ENCODE results near the gene LIMS2. TPM values are rescaled to one million over a fixed set of nuclear protein-coding genes. Genes with fewer than 3 reads are reported as not detected.

Gene LIMS2
- polyA plus RNA-seq, 1 donor (not counting 4 experiments of a cell fraction or from before 2014, with no cell fraction given) = not detected

DNA sequence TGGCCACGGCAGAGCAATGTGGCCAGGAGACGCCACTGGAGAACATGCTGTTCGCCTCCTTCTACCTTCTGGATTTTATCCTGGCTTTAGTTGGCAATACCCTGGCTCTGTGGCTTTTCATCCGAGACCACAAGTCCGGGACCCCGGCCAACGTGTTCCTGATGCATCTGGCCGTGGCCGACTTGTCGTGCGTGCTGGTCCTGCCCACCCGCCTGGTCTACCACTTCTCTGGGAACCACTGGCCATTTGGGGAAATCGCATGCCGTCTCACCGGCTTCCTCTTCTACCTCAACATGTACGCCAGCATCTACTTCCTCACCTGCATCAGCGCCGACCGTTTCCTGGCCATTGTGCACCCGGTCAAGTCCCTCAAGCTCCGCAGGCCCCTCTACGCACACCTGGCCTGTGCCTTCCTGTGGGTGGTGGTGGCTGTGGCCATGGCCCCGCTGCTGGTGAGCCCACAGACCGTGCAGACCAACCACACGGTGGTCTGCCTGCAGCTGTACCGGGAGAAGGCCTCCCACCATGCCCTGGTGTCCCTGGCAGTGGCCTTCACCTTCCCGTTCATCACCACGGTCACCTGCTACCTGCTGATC, 24.4 kb downstream of the LIMS2 start:
- FAIRE-seq (no peak), DNase-seq (ENCODE audit: low read depth, low spot score) (no peak)
- Histone ChIP-seq H4K20me1 (ENCODE audit: control insufficient read depth, extremely low read depth, insufficient read depth, low read length) (no peaks in the 10 kb centered on the region), H2AFZ (ENCODE audit: control insufficient read depth, low read length) (no peak overlapping the region), H3K4me2 (ENCODE audit: control insufficient read depth, extremely low read depth, insufficient read depth, low read depth, low read length) (no peak overlapping the region), H3K36me3 (ENCODE audit: control insufficient read depth in 2 of 2, extremely low read depth in 1 of 2, insufficient read depth in 2 of 2, low read length in 2 of 2) (no peaks in the 10 kb centered on the region), H3K79me2 (ENCODE audit: control insufficient read depth, insufficient read depth, low read length) (no peaks in the 10 kb centered on the region), H3K4me1 (ENCODE audit: control insufficient read depth, extremely low read depth, insufficient read depth, low read length) (peaks cover 8% of the 10 kb centered on the region), H3K4me3 (ENCODE audit: control insufficient read depth in 2 of 3, extremely low read depth in 1 of 3, insufficient read depth in 2 of 3, low read depth in 1 of 3, low read length in 3 of 3) (no peak overlapping the region), H3K9ac (ENCODE audit: control insufficient read depth, extremely low read depth, insufficient read depth, low read length) (no peak overlapping the region), H3K27ac (ENCODE audit: control insufficient read depth, insufficient read depth, low read length) (no peak overlapping the region), H3K27me3 (ENCODE audit: control insufficient read depth, extremely low read depth, insufficient read depth, low read length) (no peaks in the 10 kb centered on the region), H3K9me1 (ENCODE audit: control insufficient read depth, extremely low read depth, insufficient read depth, low read length) (no peaks in the 10 kb centered on the region), H3K9me3 (ENCODE audit: control insufficient read depth, low read depth, low read length) (no peaks in the 10 kb centered on the region)
- TF ChIP-seq, protein P1, sequence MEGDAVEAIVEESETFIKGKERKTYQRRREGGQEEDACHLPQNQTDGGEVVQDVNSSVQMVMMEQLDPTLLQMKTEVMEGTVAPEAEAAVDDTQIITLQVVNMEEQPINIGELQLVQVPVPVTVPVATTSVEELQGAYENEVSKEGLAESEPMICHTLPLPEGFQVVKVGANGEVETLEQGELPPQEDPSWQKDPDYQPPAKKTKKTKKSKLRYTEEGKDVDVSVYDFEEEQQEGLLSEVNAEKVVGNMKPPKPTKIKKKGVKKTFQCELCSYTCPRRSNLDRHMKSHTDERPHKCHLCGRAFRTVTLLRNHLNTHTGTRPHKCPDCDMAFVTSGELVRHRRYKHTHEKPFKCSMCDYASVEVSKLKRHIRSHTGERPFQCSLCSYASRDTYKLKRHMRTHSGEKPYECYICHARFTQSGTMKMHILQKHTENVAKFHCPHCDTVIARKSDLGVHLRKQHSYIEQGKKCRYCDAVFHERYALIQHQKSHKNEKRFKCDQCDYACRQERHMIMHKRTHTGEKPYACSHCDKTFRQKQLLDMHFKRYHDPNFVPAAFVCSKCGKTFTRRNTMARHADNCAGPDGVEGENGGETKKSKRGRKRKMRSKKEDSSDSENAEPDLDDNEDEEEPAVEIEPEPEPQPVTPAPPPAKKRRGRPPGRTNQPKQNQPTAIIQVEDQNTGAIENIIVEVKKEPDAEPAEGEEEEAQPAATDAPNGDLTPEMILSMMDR (optimal IDR thresholded peaks at IDR 0.05 in 1 of 3, IDR thresholded peaks at IDR 0.05 in 1 of 3, conservative IDR thresholded peaks at IDR 0.05 in 1 of 3; ENCODE audit: extremely low read depth in 1 of 3, insufficient read depth in 2 of 3, low read length in 3 of 3) = no peak
- no peak for TF ChIP-seq EZH2 (IDR thresholded peaks at IDR 0.05; ENCODE audit: low read length)
- dilution Hi-C loops (cut with MboI; ENCODE audit: extremely low pct_ligation_motif_present, low sequenced_read_pairs) = no loop called here

DNA sequence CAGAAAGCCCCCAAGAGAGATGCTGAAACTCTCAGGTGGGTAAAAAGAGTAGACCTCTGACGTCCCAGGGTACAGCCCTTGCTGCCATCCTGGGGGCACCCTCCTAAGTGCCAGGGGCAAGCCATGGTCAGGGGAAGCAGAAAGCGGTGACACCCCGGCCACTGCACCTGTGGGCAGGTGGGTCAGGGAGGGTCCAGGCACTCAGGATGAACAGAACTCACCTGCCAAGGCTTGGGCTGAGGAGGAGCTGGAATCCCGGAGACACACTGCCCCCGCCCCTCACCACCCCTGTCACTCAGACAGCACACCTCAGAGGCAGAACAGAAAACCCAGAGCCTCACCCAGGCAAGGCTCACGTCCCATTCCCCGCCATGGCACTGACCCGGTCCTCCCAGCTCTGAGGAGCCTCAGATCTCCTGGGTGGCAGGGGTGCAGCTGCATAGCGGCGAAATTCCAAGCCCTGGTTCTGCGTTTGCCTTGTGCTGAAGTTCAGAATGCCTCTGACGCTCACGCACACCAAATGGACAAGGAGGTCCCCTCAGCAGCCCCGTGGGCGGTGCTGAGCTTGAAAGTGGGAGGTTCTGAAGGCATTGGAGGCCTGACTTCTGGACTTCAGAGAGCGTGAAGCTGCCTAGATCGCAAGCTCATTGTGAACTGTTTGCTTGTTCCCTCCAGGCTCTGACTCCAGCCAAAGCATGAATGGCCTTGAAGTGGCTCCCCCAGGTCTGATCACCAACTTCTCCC, 25.1 kb downstream of the LIMS2 start:
- Histone ChIP-seq H3K9me3 (ENCODE audit: control insufficient read depth, low read depth, low read length) (no peaks in the 10 kb centered on the region), H3K79me2 (ENCODE audit: control insufficient read depth, insufficient read depth, low read length) (no peaks in the 10 kb centered on the region), H3K9me1 (ENCODE audit: control insufficient read depth, extremely low read depth, insufficient read depth, low read length) (no peaks in the 10 kb centered on the region), H3K27me3 (ENCODE audit: control insufficient read depth, extremely low read depth, insufficient read depth, low read length) (no peaks in the 10 kb centered on the region), H3K36me3 (ENCODE audit: control insufficient read depth in 2 of 2, extremely low read depth in 1 of 2, insufficient read depth in 2 of 2, low read length in 2 of 2) (no peaks in the 10 kb centered on the region), H3K4me2 (ENCODE audit: control insufficient read depth, extremely low read depth, insufficient read depth, low read depth, low read length) (no peak overlapping the region), H3K9ac (ENCODE audit: control insufficient read depth, extremely low read depth, insufficient read depth, low read length) (no peak overlapping the region), H3K27ac (ENCODE audit: control insufficient read depth, insufficient read depth, low read length) (no peak overlapping the region), H3K4me1 (ENCODE audit: control insufficient read depth, extremely low read depth, insufficient read depth, low read length) (peaks cover 8% of the 10 kb centered on the region), H2AFZ (ENCODE audit: control insufficient read depth, low read length) (no peak overlapping the region), H3K4me3 (ENCODE audit: control insufficient read depth in 2 of 3, extremely low read depth in 1 of 3, insufficient read depth in 2 of 3, low read depth in 1 of 3, low read length in 3 of 3) (no peak overlapping the region), H4K20me1 (ENCODE audit: control insufficient read depth, extremely low read depth, insufficient read depth, low read length) (no peaks in the 10 kb centered on the region)
- DNase-seq (ENCODE audit: low read depth, low spot score) (no peak), FAIRE-seq (no peak)
- dilution Hi-C loops (cut with MboI; ENCODE audit: extremely low pct_ligation_motif_present, low sequenced_read_pairs) = no loop called here
- TF ChIP-seq EZH2 (IDR thresholded peaks at IDR 0.05; ENCODE audit: low read length) = no peak
- TF ChIP-seq, protein P1 (optimal IDR thresholded peaks at IDR 0.05 in 1 of 3, IDR thresholded peaks at IDR 0.05 in 1 of 3, conservative IDR thresholded peaks at IDR 0.05 in 1 of 3; ENCODE audit: extremely low read depth in 1 of 3, insufficient read depth in 2 of 3, low read length in 3 of 3) = no peak
